SK-N-SH (cell line): ENCODE measurements around the gene DVL1.

Experiments
- CHD2 ChIP-seq: fragments of 150-350 bp; IDR thresholded peaks from 2 replicates; pipeline ENCODE4 v1.6.1; 2018; ENCODE audit warnings: low read length; ENCODE audit not compliant: partially characterized antibody
- EP300 ChIP-seq, 2 experiments: IDR thresholded peaks; 2 replicates each; pipeline versions ENCODE4 v1.4.0 to v1.6.1; 2012; ENCODE audit warnings: borderline replicate concordance in 1 of 2, low read depth in 1 of 2, low read length in 1 of 2
- POLR2AphosphoS5 ChIP-seq: IDR thresholded peaks from 2 replicates; pipeline ENCODE4 v1.6.1; 2012; ENCODE audit warnings: low read depth, low read length
- SIN3A ChIP-seq: IDR thresholded peaks from 2 replicates; pipeline ENCODE4 v1.6.1; 2012; ENCODE audit warnings: low read depth, mild to moderate bottlenecking, low read length, moderate library complexity, borderline replicate concordance
- TAF1 ChIP-seq: IDR thresholded peaks from 2 replicates; pipeline ENCODE4 v1.6.1; 2012; ENCODE audit warnings: low read depth, mild to moderate bottlenecking, low read length, moderate library complexity, borderline replicate concordance
- USF1 ChIP-seq: IDR thresholded peaks from 2 replicates; pipeline ENCODE4 v1.4.0; 2012; ENCODE audit warnings: low read depth, borderline replicate concordance
- YY1 ChIP-seq: IDR thresholded peaks from 2 replicates; pipeline ENCODE4 v1.4.0; 2012; ENCODE audit warnings: low read depth, mild to moderate bottlenecking
- TF ChIP-seq, protein P1 (sequence below): fragments of 200-600 bp; sonication (generic); IDR thresholded peaks from 2 replicates; pipeline ENCODE4 v1.6.1; 2017; ENCODE audit warnings: antibody characterized with exemption, mild to moderate bottlenecking, moderate library complexity
- TF ChIP-seq, protein P2 (sequence below): IDR thresholded peaks from 2 replicates; pipeline ENCODE4 v1.4.0; 2012; ENCODE audit warnings: low read depth

DNA sequence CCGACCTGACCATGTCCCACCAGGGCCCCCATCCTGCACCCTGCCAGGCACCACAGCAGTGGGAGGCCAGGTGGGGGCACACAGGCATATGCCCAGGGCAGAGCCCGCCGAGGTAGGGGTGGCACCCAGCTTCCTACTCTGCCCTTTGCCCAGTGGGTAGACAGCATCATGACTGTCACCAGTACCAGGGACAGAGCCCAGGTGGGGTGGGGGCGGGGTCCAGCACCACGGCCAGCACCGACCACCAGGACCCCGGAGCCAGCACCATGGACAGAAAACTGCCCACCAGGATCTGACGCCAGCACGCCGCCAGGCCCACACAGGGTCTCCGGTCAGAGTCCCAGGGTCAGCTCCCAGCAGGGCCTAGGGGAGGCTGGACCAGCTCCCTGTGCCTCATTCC is 14.4 kb downstream of the DVL1 start:
- no peak for TF ChIP-seq POLR2AphosphoS5
- no peak for TF ChIP-seq EP300 (IDR thresholded peaks at IDR 0.05; ENCODE audit: borderline replicate concordance in 1 of 2, low read depth in 1 of 2, low read length in 1 of 2)
- no peak for TF ChIP-seq USF1
- TF ChIP-seq, protein P1, sequence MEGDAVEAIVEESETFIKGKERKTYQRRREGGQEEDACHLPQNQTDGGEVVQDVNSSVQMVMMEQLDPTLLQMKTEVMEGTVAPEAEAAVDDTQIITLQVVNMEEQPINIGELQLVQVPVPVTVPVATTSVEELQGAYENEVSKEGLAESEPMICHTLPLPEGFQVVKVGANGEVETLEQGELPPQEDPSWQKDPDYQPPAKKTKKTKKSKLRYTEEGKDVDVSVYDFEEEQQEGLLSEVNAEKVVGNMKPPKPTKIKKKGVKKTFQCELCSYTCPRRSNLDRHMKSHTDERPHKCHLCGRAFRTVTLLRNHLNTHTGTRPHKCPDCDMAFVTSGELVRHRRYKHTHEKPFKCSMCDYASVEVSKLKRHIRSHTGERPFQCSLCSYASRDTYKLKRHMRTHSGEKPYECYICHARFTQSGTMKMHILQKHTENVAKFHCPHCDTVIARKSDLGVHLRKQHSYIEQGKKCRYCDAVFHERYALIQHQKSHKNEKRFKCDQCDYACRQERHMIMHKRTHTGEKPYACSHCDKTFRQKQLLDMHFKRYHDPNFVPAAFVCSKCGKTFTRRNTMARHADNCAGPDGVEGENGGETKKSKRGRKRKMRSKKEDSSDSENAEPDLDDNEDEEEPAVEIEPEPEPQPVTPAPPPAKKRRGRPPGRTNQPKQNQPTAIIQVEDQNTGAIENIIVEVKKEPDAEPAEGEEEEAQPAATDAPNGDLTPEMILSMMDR = no peak
- TF ChIP-seq SIN3A = no peak
- TF ChIP-seq TAF1 = no peak
- no peak for TF ChIP-seq YY1
- TF ChIP-seq, protein P2, sequence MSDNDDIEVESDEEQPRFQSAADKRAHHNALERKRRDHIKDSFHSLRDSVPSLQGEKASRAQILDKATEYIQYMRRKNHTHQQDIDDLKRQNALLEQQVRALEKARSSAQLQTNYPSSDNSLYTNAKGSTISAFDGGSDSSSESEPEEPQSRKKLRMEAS = no peak
- no peak for TF ChIP-seq CHD2
